OCI-LY3 (cell line): ENCODE results near the gene CX3CL1.

ENCODE experiments used
- EZH2phosphoT487 ChIP-seq: fragments of 200-600 bp; shearing (Covaris generic); IDR thresholded peaks from 2 replicates; pipeline ENCODE4 v1.6.1; 2018; ENCODE audit warnings: antibody characterized with exemption, mixed run types, low read depth
- TF ChIP-seq, protein P1 (sequence below): fragments of 200-600, 300-600 bp; sonication (generic); IDR thresholded peaks from 2 replicates; pipeline ENCODE4 v1.5.1; 2014; ENCODE audit warnings: antibody characterized with exemption, low read length, low read depth

GRCh38 chr16:57347858-57348257, 24.4 kb upstream of the CX3CL1 start:
- TF ChIP-seq, protein P1, sequence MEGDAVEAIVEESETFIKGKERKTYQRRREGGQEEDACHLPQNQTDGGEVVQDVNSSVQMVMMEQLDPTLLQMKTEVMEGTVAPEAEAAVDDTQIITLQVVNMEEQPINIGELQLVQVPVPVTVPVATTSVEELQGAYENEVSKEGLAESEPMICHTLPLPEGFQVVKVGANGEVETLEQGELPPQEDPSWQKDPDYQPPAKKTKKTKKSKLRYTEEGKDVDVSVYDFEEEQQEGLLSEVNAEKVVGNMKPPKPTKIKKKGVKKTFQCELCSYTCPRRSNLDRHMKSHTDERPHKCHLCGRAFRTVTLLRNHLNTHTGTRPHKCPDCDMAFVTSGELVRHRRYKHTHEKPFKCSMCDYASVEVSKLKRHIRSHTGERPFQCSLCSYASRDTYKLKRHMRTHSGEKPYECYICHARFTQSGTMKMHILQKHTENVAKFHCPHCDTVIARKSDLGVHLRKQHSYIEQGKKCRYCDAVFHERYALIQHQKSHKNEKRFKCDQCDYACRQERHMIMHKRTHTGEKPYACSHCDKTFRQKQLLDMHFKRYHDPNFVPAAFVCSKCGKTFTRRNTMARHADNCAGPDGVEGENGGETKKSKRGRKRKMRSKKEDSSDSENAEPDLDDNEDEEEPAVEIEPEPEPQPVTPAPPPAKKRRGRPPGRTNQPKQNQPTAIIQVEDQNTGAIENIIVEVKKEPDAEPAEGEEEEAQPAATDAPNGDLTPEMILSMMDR = no peak
- TF ChIP-seq EZH2phosphoT487 = no peak
